ENCODE measurements around the gene RTP3. TPM values are rescaled to one million over a fixed set of nuclear protein-coding genes. Genes with fewer than 3 reads are reported as not detected.

RTP3 gene
- total RNA-seq, 1 experiment from 2014 or later, result not detected

DNA sequence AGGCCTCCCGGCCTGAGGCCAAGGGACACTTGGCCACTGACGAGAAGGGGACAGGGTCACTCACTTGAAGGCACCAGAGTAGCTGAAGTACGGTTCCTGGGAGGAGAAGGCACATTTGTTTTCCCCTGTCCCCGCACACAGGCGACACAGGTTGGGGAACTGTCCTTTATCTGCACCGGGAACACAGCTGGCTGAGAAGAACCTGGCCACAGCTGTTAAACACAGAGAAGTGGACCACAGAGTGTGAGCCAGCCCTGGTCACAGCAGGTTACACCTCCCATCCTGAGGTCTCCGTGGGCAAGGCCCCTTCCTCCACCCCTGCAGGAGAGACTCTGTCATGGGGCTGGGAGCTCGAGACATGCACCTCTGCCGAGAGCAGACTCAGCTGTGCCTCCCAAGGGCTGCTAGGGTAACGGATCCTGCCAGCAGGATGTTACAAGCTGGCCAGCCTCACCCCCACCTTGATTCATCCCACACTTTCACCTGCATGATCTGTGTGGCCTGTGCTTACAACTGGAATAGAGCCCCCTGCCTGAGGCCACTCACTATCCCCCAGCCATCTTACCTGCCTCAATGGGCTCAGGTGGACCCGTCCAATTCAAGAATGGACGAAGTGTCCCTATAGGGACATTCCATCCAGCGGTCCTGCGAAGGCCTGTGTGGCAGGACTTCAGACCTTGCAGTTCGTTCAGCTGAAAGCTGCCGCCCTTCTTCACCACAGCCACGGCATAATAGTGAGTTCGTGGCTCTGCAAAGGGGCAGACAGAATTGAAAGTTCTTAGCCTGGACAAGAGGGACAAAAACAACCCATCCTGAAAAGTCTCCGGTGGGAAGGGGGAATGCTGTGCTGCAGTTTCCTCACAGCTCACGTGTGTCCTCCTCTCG, 42.3 kb upstream of the RTP3 start:
- Histone ChIP-seq H3K27ac (ENCODE audit: low read length) (no peak overlapping the region), H3K9me3 (ENCODE audit: control insufficient read depth, insufficient read depth, low read depth, low read length) (no peaks in the 10 kb centered on the region), H3K4me3 (ENCODE audit: low read depth in 2 of 2, low read length in 2 of 2) (no peak overlapping the region), H3K27me3 (ENCODE audit: control insufficient read depth, insufficient read depth, low read length) (no peaks in the 10 kb centered on the region), H3K36me3 (ENCODE audit: control insufficient read depth, insufficient read depth, low read length) (no peaks in the 10 kb centered on the region), H3K4me1 (ENCODE audit: control insufficient read depth, insufficient read depth, low read length) (no peaks in the 10 kb centered on the region)
- intact Hi-C loops (cut with micrococcal nuclease; ENCODE audit: unreplicated experiment), result no loop called here
- POLR2A ChIA-PET, result no interaction called here
- TF ChIP-seq TCF7L2 (IDR thresholded peaks at IDR 0.05; ENCODE audit: low read depth, low read length) (no peak), SIN3A (IDR thresholded peaks at IDR 0.05; ENCODE audit: borderline replicate concordance, insufficient read depth, low read depth, low read length) (no peak), POLR2AphosphoS5 (IDR thresholded peaks at IDR 0.05; ENCODE audit: low read depth, low read length) (no peak)
- TF ChIP-seq, protein P1, sequence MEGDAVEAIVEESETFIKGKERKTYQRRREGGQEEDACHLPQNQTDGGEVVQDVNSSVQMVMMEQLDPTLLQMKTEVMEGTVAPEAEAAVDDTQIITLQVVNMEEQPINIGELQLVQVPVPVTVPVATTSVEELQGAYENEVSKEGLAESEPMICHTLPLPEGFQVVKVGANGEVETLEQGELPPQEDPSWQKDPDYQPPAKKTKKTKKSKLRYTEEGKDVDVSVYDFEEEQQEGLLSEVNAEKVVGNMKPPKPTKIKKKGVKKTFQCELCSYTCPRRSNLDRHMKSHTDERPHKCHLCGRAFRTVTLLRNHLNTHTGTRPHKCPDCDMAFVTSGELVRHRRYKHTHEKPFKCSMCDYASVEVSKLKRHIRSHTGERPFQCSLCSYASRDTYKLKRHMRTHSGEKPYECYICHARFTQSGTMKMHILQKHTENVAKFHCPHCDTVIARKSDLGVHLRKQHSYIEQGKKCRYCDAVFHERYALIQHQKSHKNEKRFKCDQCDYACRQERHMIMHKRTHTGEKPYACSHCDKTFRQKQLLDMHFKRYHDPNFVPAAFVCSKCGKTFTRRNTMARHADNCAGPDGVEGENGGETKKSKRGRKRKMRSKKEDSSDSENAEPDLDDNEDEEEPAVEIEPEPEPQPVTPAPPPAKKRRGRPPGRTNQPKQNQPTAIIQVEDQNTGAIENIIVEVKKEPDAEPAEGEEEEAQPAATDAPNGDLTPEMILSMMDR (IDR thresholded peaks at IDR 0.05), result no peak
- TF ChIP-seq, protein P2, sequence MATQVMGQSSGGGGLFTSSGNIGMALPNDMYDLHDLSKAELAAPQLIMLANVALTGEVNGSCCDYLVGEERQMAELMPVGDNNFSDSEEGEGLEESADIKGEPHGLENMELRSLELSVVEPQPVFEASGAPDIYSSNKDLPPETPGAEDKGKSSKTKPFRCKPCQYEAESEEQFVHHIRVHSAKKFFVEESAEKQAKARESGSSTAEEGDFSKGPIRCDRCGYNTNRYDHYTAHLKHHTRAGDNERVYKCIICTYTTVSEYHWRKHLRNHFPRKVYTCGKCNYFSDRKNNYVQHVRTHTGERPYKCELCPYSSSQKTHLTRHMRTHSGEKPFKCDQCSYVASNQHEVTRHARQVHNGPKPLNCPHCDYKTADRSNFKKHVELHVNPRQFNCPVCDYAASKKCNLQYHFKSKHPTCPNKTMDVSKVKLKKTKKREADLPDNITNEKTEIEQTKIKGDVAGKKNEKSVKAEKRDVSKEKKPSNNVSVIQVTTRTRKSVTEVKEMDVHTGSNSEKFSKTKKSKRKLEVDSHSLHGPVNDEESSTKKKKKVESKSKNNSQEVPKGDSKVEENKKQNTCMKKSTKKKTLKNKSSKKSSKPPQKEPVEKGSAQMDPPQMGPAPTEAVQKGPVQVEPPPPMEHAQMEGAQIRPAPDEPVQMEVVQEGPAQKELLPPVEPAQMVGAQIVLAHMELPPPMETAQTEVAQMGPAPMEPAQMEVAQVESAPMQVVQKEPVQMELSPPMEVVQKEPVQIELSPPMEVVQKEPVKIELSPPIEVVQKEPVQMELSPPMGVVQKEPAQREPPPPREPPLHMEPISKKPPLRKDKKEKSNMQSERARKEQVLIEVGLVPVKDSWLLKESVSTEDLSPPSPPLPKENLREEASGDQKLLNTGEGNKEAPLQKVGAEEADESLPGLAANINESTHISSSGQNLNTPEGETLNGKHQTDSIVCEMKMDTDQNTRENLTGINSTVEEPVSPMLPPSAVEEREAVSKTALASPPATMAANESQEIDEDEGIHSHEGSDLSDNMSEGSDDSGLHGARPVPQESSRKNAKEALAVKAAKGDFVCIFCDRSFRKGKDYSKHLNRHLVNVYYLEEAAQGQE (IDR thresholded peaks at IDR 0.05; ENCODE audit: insufficient read depth in 1 of 2, low read depth in 2 of 2, low read length in 1 of 2), result no peak
- in situ Hi-C loops (cut with HindIII; ENCODE audit: low pct_unique_long_range_greater_than_20kb, low sequenced_read_pairs), result no loop called here
- CTCF ChIA-PET, result no interaction called here
- no peak for ATAC-seq
- no peak for DNase-seq (ENCODE audit: low read depth, low spot score)
- no TSS peak for BruUV-seq (replicated peaks)

DNA sequence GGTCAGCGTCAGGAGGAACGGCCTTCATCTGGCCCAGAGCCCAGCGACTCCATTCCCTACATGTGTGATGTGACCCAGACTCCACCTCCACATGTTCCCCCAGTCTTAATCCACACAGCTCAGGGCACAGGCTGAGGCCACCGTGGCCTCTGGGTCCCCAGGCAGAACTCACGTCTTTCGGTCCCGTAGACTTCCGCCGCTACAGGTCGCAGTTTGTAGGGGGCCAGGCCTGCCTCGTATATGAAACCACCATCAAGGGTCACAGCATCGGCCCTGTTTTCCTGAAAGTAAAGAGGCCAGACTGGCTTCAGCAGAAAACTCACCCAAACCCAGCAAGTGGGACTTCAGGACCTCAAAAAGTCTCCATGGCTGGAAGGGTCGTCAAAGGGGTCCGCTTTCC, 41.7 kb upstream of the RTP3 start:
- DNase-seq (ENCODE audit: low read depth, low spot score) (no peak), ATAC-seq (no peak)
- Histone ChIP-seq H3K27me3 (ENCODE audit: control insufficient read depth, insufficient read depth, low read length) (no peaks in the 10 kb centered on the region), H3K9me3 (ENCODE audit: control insufficient read depth, insufficient read depth, low read depth, low read length) (no peaks in the 10 kb centered on the region), H3K36me3 (ENCODE audit: control insufficient read depth, insufficient read depth, low read length) (no peaks in the 10 kb centered on the region), H3K27ac (ENCODE audit: low read length) (no peak overlapping the region), H3K4me3 (ENCODE audit: low read depth in 2 of 2, low read length in 2 of 2) (no peak overlapping the region), H3K4me1 (ENCODE audit: control insufficient read depth, insufficient read depth, low read length) (no peaks in the 10 kb centered on the region)
- TF ChIP-seq, protein P2 (IDR thresholded peaks at IDR 0.05; ENCODE audit: insufficient read depth in 1 of 2, low read depth in 2 of 2, low read length in 1 of 2), result no peak
- no peak for TF ChIP-seq SIN3A (IDR thresholded peaks at IDR 0.05; ENCODE audit: borderline replicate concordance, insufficient read depth, low read depth, low read length)
- TF ChIP-seq, protein P1 (IDR thresholded peaks at IDR 0.05), result no peak
- no peak for TF ChIP-seq POLR2AphosphoS5 (IDR thresholded peaks at IDR 0.05; ENCODE audit: low read depth, low read length)
- TF ChIP-seq TCF7L2 (IDR thresholded peaks at IDR 0.05; ENCODE audit: low read depth, low read length), result no peak
- ChIA-PET POLR2A (no interaction called here), CTCF (no interaction called here)
- in situ Hi-C loops (cut with HindIII; ENCODE audit: low pct_unique_long_range_greater_than_20kb, low sequenced_read_pairs) (no loop called here), intact Hi-C loops (cut with micrococcal nuclease; ENCODE audit: unreplicated experiment) (no loop called here)
- no TSS peak for BruUV-seq (replicated peaks)

Data from Panc1 (cell line).